Measurements from ENCODE around the gene CMTM5.

DNA sequence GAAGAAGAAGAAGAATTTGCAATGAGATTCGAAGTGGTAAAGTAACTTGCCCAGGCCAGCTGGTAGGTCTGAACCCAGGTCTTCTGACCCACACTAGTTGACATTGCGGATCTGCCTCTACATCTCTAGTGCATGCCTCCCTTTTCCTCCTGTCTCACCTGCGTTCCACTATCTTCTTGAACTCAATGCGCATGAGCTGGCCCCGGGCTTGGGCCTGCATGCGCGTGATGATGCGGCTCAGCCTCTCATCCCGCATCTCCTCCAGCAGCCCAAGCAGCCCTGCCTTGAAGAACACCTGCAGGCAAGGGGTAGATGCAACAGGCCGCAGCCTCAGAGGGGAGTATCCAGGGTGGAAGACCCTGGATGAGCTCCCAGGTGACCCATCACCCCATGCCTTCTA is 19.3 kb downstream of the CMTM5 start:
- TF ChIP-seq CTCF (IDR thresholded peaks at IDR 0.05) (no peak), EP300 (IDR thresholded peaks at IDR 0.05) (no peak), POLR2A (IDR thresholded peaks at IDR 0.05) (no peak), POLR2AphosphoS5 (IDR thresholded peaks at IDR 0.05) (no peak)

All from upper lobe of left lung (tissue), 4 donors.